ENCODE data around the gene SPRYD3. TPM values are rescaled to one million over a fixed set of nuclear protein-coding genes. Genes with fewer than 3 reads are reported as not detected.

The SPRYD3 gene
- total RNA-seq, 4 donors from 2014 or later, result 79.7 to 125 (median 99.1) TPM

GRCh38 chr12:53063708-53064612 lies 15.2 kb downstream of the SPRYD3 start:
- no peak overlapping the region for H3K4me3 ChIP-seq
- intact Hi-C loops (cut with DNase I), result no loop called here
- 49% methylated on average over 12 of the region's 13 CpGs for WGBS
- H3K36me3 ChIP-seq, result peaks cover 17 to 97% (median 92%) of the 10 kb centered on the region in 4 donors
- H3K27me3 ChIP-seq, result no peaks in the 10 kb centered on the region
- H3K4me1 ChIP-seq, result peaks cover 89 to 100% (median 99%) of the 10 kb centered on the region in 4 donors
- no peaks in the 10 kb centered on the region for H3K9me3 ChIP-seq
- H3K27ac ChIP-seq (replicated peaks in 1 of 4), result peak overlapping the region; percentile 82 to 95 (median 88)
- TF ChIP-seq CTCF (IDR thresholded peaks at IDR 0.05) (peak in 1 of 3 experiments; percentile 8), POLR2A (IDR thresholded peaks at IDR 0.05; ENCODE audit: low read depth) (no peak), POLR2AphosphoS5 (IDR thresholded peaks at IDR 0.05) (peak; percentile 44 to 68), EP300 (IDR thresholded peaks at IDR 0.05) (no peak)
- no peak for DNase-seq (ENCODE audit: extremely low spot score)

- peaks cover 84 to 100% (median 97%) of the 10 kb centered on the region in 4 donors for H3K4me1 ChIP-seq
- intact Hi-C loops (cut with DNase I), result no loop called here
- TF ChIP-seq POLR2AphosphoS5 (IDR thresholded peaks at IDR 0.05) (peak in 1 of 2 donors; percentile 1), EP300 (IDR thresholded peaks at IDR 0.05) (no peak)
- 76% methylated on average over 14 of the region's 14 CpGs for WGBS
- H3K27ac ChIP-seq (replicated peaks in 1 of 4), result peak overlapping the region; percentile 82 to 95 (median 88)
- peaks cover 17 to 100% (median 96%) of the 10 kb centered on the region in 4 donors for H3K36me3 ChIP-seq
- H3K9me3 ChIP-seq, result no peaks in the 10 kb centered on the region
- H3K27me3 ChIP-seq, result no peaks in the 10 kb centered on the region
- no peak overlapping the region for H3K4me3 ChIP-seq
- DNase-seq (ENCODE audit: extremely low spot score), result no peak
Observed at GRCh38 chr12:53062977-53063707, 16.0 kb downstream of the SPRYD3 start.

- no peak for DNase-seq (ENCODE audit: extremely low spot score)
- Histone ChIP-seq H3K36me3 (peaks cover 22 to 100% (median 96%) of the 10 kb centered on the region in 4 donors), H3K9me3 (no peaks in the 10 kb centered on the region), H3K27ac (replicated peaks in 1 of 4) (peak overlapping the region; percentile 82 to 95 (median 88)), H3K4me1 (peaks cover 88 to 100% (median 96%) of the 10 kb centered on the region in 4 donors), H3K4me3 (no peak overlapping the region), H3K27me3 (no peaks in the 10 kb centered on the region)
- WGBS, result 69% methylated on average over 17 of the region's 20 CpGs
- intact Hi-C loops (cut with DNase I), result no loop called here
- no peak for TF ChIP-seq CTCF (IDR thresholded peaks at IDR 0.05)
- TF ChIP-seq POLR2AphosphoS5 (IDR thresholded peaks at IDR 0.05), result peak in 1 of 2 donors; percentile 26
Observed at GRCh38 chr12:53062011-53062961, 16.9 kb downstream of the SPRYD3 start.

GRCh38 chr12:53061404-53062010 lies 17.7 kb downstream of the SPRYD3 start:
- 84% methylated on average over 3 of the region's 5 CpGs for WGBS

More at GRCh38 chr12:53061404-53062010, 17.7 kb downstream of the SPRYD3 start:
- no peaks in the 10 kb centered on the region for H3K9me3 ChIP-seq
- H3K4me1 ChIP-seq, result peaks cover 85 to 97% (median 94%) of the 10 kb centered on the region in 4 donors
- TF ChIP-seq POLR2A (IDR thresholded peaks at IDR 0.05; ENCODE audit: low read depth) (no peak), CTCF (IDR thresholded peaks at IDR 0.05) (no peak), EP300 (IDR thresholded peaks at IDR 0.05) (no peak), POLR2AphosphoS5 (IDR thresholded peaks at IDR 0.05) (peak in 1 of 2 donors; percentile 28)
- intact Hi-C loops (cut with DNase I), result no loop called here
- peaks cover 22 to 100% (median 97%) of the 10 kb centered on the region in 4 donors for H3K36me3 ChIP-seq
- no peaks in the 10 kb centered on the region for H3K27me3 ChIP-seq
- no peak overlapping the region for H3K4me3 ChIP-seq
- peak overlapping the region; percentile 82 to 95 (median 88) for H3K27ac ChIP-seq (replicated peaks in 1 of 4)
- DNase-seq (ENCODE audit: extremely low spot score), result no peak

Data from esophagus muscularis mucosa (tissue), 4 donors.